ENCODE measurements around the gene TBC1D3K.
"Not testable (repeated sequence)": the region's sequence is repeated elsewhere in the genome, so short reads cannot be mapped to it uniquely, and the experiment has no call there.

The TBC1D3K gene

DNA sequence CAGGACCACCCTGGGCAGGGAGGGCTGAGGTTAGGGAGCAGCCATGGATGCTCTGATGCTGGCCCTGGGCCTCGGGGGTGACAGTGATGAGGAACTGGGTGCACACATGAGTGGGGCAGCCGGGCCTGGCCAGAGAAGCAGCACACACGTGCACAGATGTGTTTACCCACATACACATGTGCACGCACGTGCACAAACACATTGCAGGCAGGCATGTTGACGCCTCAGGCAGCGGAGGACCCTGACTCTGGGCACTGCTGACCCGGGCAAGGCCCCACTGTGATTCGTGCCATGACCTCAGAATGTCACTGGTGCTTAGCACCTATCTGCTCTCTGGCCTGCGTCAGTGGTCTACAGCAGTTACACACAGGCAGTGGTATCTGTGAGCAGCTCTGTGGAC, at the start of gene TBC1D3K:
TBC1D3K (plus strand) TSS at position 301 of the 400 bp plus-strand sequence. CDS start 1,585 bp downstream, outside the sequence.
- DNase-seq: not testable (repeated sequence)

DNA sequence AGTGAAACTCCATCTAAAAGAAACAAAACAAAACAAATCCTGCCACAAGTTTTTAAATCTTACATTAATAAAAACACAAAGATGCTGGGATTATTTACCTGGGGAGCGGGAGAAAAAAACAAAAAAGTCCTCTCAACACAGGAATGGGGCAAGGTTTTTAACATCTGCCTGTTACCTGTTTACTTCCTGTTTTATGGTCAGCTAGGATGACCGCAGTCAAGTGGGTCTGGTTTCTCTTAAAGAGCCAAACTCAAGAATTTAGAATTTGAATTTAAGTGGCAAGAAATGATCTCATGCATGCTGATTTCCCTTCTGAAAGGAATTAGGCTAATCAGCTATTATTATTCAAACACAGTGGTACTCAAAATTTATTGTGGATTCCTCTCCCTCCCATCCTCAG, 39.7 kb upstream of the TBC1D3K start:
- no peak for DNase-seq

DNA sequence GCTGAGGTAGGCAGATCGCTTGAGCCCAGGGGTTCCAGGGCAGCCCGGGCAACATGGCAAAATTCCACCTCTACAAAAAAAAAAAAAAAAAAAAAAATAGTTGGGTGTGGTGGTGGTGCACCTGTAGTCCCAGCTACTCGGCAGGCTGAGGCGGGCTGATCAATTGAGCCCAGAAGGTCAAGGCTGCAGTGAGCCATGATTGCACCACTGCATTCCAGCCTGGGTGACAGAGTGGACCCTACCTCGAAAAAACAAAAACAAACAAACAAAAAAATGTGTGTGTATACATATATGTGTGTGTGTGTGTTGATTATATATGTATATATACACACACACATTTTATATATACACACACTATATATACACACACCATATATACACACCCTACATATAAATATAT, 39.1 kb upstream of the TBC1D3K start:
- DNase-seq: no peak

GRCh38 chr17:37888881-37889280, 35.3 kb upstream of the TBC1D3K start:
- DNase-seq: no peak

- not testable (repeated sequence) for DNase-seq
Observed at GRCh38 chr17:37896961-37897360, 27.3 kb upstream of the TBC1D3K start.
